PC-9 (cell line): ENCODE data around the gene SDCBP2. TPM values are rescaled to one million over a fixed set of nuclear protein-coding genes. Genes with fewer than 3 reads are reported as not detected.

Experiments used
- BruUV-seq: library from RNA; stranded (reverse); fragments of 400-500 nt; replicated peaks from 2 replicates; lab custom pipeline; 2021; lab: Mats Ljungman, UMichigan
- CTCF ChIA-PET: fragments of 300-600 bp; sonication (Branson Sonifier 250); formaldehyde crosslinking; loops from one replicate; lab custom pipeline; 2022; ENCODE audit warnings: antibody characterized with exemption; lab: Charles Lee
- POLR2A ChIA-PET: fragments of 300-600 bp; sonication (Branson Sonifier 250); formaldehyde crosslinking; loops from one replicate; lab custom pipeline; 2022; ENCODE audit warnings: antibody characterized with exemption; ENCODE audit not compliant: unreplicated experiment; lab: Charles Lee
- DNase-seq, 2 experiments: peaks; one replicate each; pipeline versions ENCODE4 v3.0.0 to v3.0.0-alpha.2; 2015 to 2022; ENCODE audit warnings: mixed read lengths in 1 of 2
- H2AFZ ChIP-seq: fragments of 200-600 bp; sonication (generic); 2 replicates; pipeline ENCODE4 v1.8.1; 2017; ENCODE audit warnings: antibody characterized with exemption
- H3F3A ChIP-seq: fragments of 200-600 bp; sonication (generic); 2 replicates; pipeline ENCODE4 v1.8.1; 2017; ENCODE audit warnings: antibody characterized with exemption, mild to moderate bottlenecking, low read depth; ENCODE audit not compliant: insufficient read depth
- H3K27ac ChIP-seq: fragments of 200-600 bp; sonication (generic); 2 replicates; pipeline ENCODE4 v1.6.1; 2016; ENCODE audit warnings: mixed run types
- H3K27me3 ChIP-seq: fragments of 200-600 bp; sonication (generic); 2 replicates; pipeline ENCODE4 v1.6.1; 2016; ENCODE audit warnings: low read depth, mixed run types; ENCODE audit not compliant: insufficient read depth
- H3K36me3 ChIP-seq: fragments of 200-600 bp; sonication (generic); 2 replicates; pipeline ENCODE4 v1.6.1; 2016; ENCODE audit warnings: low read depth, mixed run types
- H3K4me1 ChIP-seq: fragments of 200-600 bp; sonication (generic); replicated peaks from 2 replicates; pipeline ENCODE4 v1.6.1; 2016; ENCODE audit warnings: mixed run types; ENCODE audit not compliant: insufficient read depth
- H3K4me2 ChIP-seq: fragments of 200-600 bp; sonication (generic); 2 replicates; pipeline ENCODE4 v1.6.1; 2017; ENCODE audit warnings: mixed run types
- H3K4me3 ChIP-seq: fragments of 200-600 bp; sonication (generic); 2 replicates; pipeline ENCODE4 v1.6.1; 2016; ENCODE audit warnings: mixed run types
- H3K79me2 ChIP-seq: fragments of 200-600 bp; sonication (generic); 2 replicates; pipeline ENCODE4 v1.6.1; 2017; ENCODE audit warnings: low read depth, mixed run types
- H3K9me2 ChIP-seq: fragments of 200-600 bp; sonication (generic); 2 replicates; pipeline ENCODE4 v1.8.1; 2017; ENCODE audit warnings: mild to moderate bottlenecking; ENCODE audit not compliant: insufficient read depth
- H3K9me3 ChIP-seq: fragments of 200-600 bp; sonication (generic); 2 replicates; pipeline ENCODE4 v1.8.1; 2016; ENCODE audit warnings: low read depth; ENCODE audit not compliant: insufficient read depth
- H4K20me1 ChIP-seq: fragments of 200-600 bp; sonication (generic); 2 replicates; pipeline ENCODE4 v1.8.1; 2017; ENCODE audit not compliant: insufficient read depth
- EZH2 ChIP-seq: fragments of 200-600 bp; sonication (generic); IDR thresholded peaks from 2 replicates; pipeline ENCODE4 v1.8.0; 2017; ENCODE audit warnings: antibody characterized with exemption, low read depth
- intact Hi-C: fragments of 100-400 bp; cut with micrococcal nuclease; formaldehyde crosslinking; loops from one replicate; pipeline ENCODE4 v1.10.0; 2022; ENCODE audit not compliant: unreplicated experiment
- total RNA-seq: library from RNA; stranded (reverse); gene quantifications from 2 replicates; pipeline ENCODE4 v1.2.3, GENCODE V29; 2021
- TF ChIP-seq, protein P1 (sequence below): fragments of 200-600 bp; sonication (generic); conservative IDR thresholded peaks from 2 replicates; pipeline ENCODE4 v1.6.1; 2017; ENCODE audit warnings: mixed run types, antibody characterized with exemption, mild to moderate bottlenecking, moderate library complexity

The SDCBP2 gene
- total RNA-seq, 1 experiment from 2014 or later, result 14.8 TPM

GRCh38 chr20:1307571-1307971 lies 21.4 kb downstream of the SDCBP2 start:
- Histone ChIP-seq H3F3A (no peaks in the 10 kb centered on the region), H3K27ac (no peak overlapping the region), H3K9me2 (no peaks in the 10 kb centered on the region), H3K4me2 (no peak overlapping the region), H3K4me1 (no peaks in the 10 kb centered on the region), H2AFZ (no peak overlapping the region), H3K4me3 (no peak overlapping the region), H3K27me3 (no peaks in the 10 kb centered on the region), H4K20me1 (no peaks in the 10 kb centered on the region), H3K36me3 (no peaks in the 10 kb centered on the region), H3K79me2 (no peaks in the 10 kb centered on the region), H3K9me3 (no peaks in the 10 kb centered on the region)
- no TSS peak for BruUV-seq
- POLR2A ChIA-PET, result no interaction called here
- no peak for TF ChIP-seq EZH2
- TF ChIP-seq, protein P1, sequence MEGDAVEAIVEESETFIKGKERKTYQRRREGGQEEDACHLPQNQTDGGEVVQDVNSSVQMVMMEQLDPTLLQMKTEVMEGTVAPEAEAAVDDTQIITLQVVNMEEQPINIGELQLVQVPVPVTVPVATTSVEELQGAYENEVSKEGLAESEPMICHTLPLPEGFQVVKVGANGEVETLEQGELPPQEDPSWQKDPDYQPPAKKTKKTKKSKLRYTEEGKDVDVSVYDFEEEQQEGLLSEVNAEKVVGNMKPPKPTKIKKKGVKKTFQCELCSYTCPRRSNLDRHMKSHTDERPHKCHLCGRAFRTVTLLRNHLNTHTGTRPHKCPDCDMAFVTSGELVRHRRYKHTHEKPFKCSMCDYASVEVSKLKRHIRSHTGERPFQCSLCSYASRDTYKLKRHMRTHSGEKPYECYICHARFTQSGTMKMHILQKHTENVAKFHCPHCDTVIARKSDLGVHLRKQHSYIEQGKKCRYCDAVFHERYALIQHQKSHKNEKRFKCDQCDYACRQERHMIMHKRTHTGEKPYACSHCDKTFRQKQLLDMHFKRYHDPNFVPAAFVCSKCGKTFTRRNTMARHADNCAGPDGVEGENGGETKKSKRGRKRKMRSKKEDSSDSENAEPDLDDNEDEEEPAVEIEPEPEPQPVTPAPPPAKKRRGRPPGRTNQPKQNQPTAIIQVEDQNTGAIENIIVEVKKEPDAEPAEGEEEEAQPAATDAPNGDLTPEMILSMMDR, result no peak
- intact Hi-C loops, result no loop called here
- CTCF ChIA-PET, result no interaction called here
- DNase-seq, result no peak

- Histone ChIP-seq H3K9me3 (no peaks in the 10 kb centered on the region), H4K20me1 (no peaks in the 10 kb centered on the region), H3K27ac (no peak overlapping the region), H2AFZ (no peak overlapping the region), H3K4me2 (no peak overlapping the region), H3K27me3 (no peaks in the 10 kb centered on the region), H3K4me1 (no peaks in the 10 kb centered on the region), H3K36me3 (no peaks in the 10 kb centered on the region), H3F3A (no peaks in the 10 kb centered on the region), H3K79me2 (no peaks in the 10 kb centered on the region), H3K4me3 (no peak overlapping the region), H3K9me2 (no peaks in the 10 kb centered on the region)
- intact Hi-C loops, result no loop called here
- ChIA-PET CTCF (no interaction called here), POLR2A (no interaction called here)
- DNase-seq, result no peak
- TF ChIP-seq, protein P1, result no peak
- TF ChIP-seq EZH2, result no peak
- no TSS peak for BruUV-seq
These were observed 21.8 kb downstream of the SDCBP2 start for GRCh38 chr20:1307171-1307570.

DNA sequence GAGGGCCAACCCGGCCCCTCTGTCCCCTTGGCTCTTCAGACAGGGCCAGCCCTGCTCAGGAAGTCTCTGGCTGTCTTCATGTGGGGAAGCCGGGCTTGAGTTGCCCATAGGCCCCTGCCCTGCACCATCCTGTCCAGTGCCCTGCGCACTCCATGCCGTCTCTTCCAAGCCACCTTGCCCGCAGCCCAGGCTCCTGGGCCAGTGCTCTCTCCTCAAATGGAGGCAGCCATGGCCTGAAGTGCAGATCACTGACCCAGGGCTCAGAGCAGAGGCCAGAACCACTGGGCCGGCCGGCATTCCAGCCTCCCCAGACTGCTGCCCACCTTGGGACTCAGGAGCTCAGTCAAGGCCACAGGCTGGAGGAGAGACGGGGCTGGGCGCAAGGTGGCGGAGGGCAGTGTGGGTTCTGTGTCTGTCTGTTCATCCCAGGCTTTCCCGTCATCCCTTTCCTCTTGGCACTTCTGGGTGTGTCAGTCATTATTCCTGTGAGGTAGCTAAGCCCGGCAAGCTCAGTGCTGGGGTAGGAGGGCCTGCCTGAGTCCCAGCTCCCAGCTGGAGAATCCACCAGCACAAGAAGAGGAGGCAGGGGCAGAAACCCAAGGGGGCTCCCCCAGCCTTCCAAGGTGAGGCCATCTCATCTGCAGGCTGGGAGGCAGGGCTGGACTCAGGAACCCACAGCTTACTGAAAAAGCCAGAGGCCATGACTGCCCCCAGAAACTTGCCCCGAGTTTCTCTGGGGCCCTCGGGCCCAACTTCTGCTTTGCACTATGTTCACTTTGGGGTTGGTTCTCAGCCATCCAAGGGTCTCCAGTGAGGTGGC lies 22.4 kb downstream of the SDCBP2 start:
- H3K79me2 ChIP-seq, result no peaks in the 10 kb centered on the region
- no peaks in the 10 kb centered on the region for H4K20me1 ChIP-seq
- no peaks in the 10 kb centered on the region for H3K9me3 ChIP-seq
- ChIA-PET POLR2A (no interaction called here), CTCF (no interaction called here)
- H3K27me3 ChIP-seq, result no peaks in the 10 kb centered on the region
- BruUV-seq, result no TSS peak
- intact Hi-C loops, result no loop called here
- no peak for DNase-seq
- no peaks in the 10 kb centered on the region for H3K36me3 ChIP-seq
- no peaks in the 10 kb centered on the region for H3F3A ChIP-seq
- no peak overlapping the region for H2AFZ ChIP-seq
- H3K4me3 ChIP-seq, result no peak overlapping the region
- TF ChIP-seq EZH2, result no peak
- TF ChIP-seq, protein P1, result no peak
- no peaks in the 10 kb centered on the region for H3K4me1 ChIP-seq
- no peak overlapping the region for H3K4me2 ChIP-seq
- no peak overlapping the region for H3K27ac ChIP-seq
- no peaks in the 10 kb centered on the region for H3K9me2 ChIP-seq
